Colonic mucosa (tissue), 4 donors: ENCODE data around the gene FERMT2. TPM values are rescaled to one million over a fixed set of nuclear protein-coding genes. Genes with fewer than 3 reads are reported as not detected.

Experiments used
- DNase-seq: peaks from one replicate; pipeline ENCODE4 v3.0.0-alpha.2; 2020
- H3K27ac ChIP-seq: fragments of 200-600 bp; one replicate; pipeline ENCODE4 v1.8.0; 2021
- H3K27me3 ChIP-seq: fragments of 200-600 bp; one replicate; pipeline ENCODE4 v1.8.0; 2021
- H3K36me3 ChIP-seq: fragments of 200-600 bp; one replicate; pipeline ENCODE4 v1.8.0; 2021
- H3K4me1 ChIP-seq: fragments of 200-600 bp; one replicate; pipeline ENCODE4 v1.8.0; 2021; ENCODE audit warnings: mild to moderate bottlenecking
- H3K4me3 ChIP-seq: fragments of 200-600 bp; one replicate; pipeline ENCODE4 v1.8.0; 2021
- H3K9ac ChIP-seq, 2 donors: one replicate each; pipeline ENCODE4 v1.7.0; 2013; ENCODE audit warnings: control low read depth in 2 of 2, low read depth in 2 of 2, low read length in 2 of 2
- H3K9me3 ChIP-seq: fragments of 200-600 bp; one replicate; pipeline ENCODE4 v1.8.0; 2021
- intact Hi-C: fragments of 100-400 bp; cut with DNase I; formaldehyde crosslinking; loops from one replicate; pipeline ENCODE4 v1.14.1; 2022
- total RNA-seq, 2 donors: library from RNA; stranded (reverse); fragmentation: NEBNext Ultra II Directional in 1 of 2; extraction: Animal tissue kit (Norgen Biotek cat#: 25700) in 1 of 2; gene quantifications; one replicate each; pipeline ENCODE4 v1.2.1, GENCODE V29; 2021
- TF ChIP-seq, protein P1 (sequence below): fragments of 200-600 bp; IDR thresholded peaks from one replicate; pipeline ENCODE4 v1.8.0; 2022; ENCODE audit warnings: antibody characterized with exemption, mild to moderate bottlenecking
- donor health status: healthy.
- donor health status: DM: no; HTN: no; CAD: no.
- donor health status: DM: no; HTN: no; CAD: no.

FERMT2 gene
- total RNA-seq, 2 donors from 2014 or later, result 6.3 to 43.9 TPM

DNA sequence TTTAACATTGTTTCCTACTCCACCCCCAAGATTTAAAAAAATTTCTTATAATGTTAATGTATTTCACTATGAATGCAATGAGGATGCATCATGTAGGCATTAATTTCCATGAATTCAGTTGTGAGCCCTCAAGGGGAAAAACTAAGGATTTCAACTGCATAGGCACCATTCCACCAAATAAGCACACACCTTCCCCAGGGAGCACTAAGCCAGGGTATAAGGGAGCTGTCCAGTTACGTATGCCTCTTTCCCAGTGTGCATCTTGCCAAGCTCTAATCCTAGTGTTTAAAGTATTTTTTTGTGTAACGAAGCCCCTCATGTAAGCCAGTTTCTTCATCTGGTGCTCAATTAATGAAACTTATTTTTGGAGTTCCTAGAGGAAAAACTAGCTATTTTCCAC, 6.6 kb downstream of the FERMT2 start:
- intact Hi-C loops, result no loop called here
- H3K4me3 ChIP-seq, result no peak overlapping the region
- H3K9me3 ChIP-seq, result no peaks in the 10 kb centered on the region
- DNase-seq, result no peak
- no peaks in the 10 kb centered on the region for H3K4me1 ChIP-seq
- no peaks in the 10 kb centered on the region for H3K36me3 ChIP-seq
- TF ChIP-seq, protein P1, sequence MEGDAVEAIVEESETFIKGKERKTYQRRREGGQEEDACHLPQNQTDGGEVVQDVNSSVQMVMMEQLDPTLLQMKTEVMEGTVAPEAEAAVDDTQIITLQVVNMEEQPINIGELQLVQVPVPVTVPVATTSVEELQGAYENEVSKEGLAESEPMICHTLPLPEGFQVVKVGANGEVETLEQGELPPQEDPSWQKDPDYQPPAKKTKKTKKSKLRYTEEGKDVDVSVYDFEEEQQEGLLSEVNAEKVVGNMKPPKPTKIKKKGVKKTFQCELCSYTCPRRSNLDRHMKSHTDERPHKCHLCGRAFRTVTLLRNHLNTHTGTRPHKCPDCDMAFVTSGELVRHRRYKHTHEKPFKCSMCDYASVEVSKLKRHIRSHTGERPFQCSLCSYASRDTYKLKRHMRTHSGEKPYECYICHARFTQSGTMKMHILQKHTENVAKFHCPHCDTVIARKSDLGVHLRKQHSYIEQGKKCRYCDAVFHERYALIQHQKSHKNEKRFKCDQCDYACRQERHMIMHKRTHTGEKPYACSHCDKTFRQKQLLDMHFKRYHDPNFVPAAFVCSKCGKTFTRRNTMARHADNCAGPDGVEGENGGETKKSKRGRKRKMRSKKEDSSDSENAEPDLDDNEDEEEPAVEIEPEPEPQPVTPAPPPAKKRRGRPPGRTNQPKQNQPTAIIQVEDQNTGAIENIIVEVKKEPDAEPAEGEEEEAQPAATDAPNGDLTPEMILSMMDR, result no peak
- no peak overlapping the region for H3K9ac ChIP-seq
- H3K27me3 ChIP-seq, result no peaks in the 10 kb centered on the region
- H3K27ac ChIP-seq, result no peak overlapping the region

DNA sequence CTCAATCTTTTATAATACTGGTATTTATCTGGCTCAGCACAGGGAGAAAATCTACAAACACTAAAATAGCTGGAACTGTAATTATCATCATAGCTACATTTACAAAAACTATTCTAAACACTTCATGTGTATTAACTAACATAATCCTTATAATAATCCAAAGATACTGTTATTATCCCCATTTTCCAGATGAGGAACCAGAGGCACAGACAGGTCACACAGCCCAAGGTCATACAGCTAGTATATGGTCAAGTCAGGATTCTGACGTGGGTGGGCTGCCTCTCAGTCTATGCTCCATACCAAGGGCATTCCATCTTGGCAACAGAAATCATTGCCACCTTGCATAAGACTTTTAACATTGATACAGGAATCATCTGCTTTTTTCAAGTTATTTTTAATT, 11.4 kb downstream of the FERMT2 start:
- H3K9me3 ChIP-seq, result no peaks in the 10 kb centered on the region
- H3K36me3 ChIP-seq, result no peaks in the 10 kb centered on the region
- no peak overlapping the region for H3K9ac ChIP-seq
- no peak overlapping the region for H3K4me3 ChIP-seq
- no peaks in the 10 kb centered on the region for H3K27me3 ChIP-seq
- TF ChIP-seq, protein P1, result no peak
- intact Hi-C loops, result no loop called here
- H3K27ac ChIP-seq, result no peak overlapping the region
- no peaks in the 10 kb centered on the region for H3K4me1 ChIP-seq
- DNase-seq, result no peak

- no peaks in the 10 kb centered on the region for H3K9me3 ChIP-seq
- no peak overlapping the region for H3K27ac ChIP-seq
- intact Hi-C loops, result no loop called here
- DNase-seq, result no peak
- no peaks in the 10 kb centered on the region for H3K27me3 ChIP-seq
- H3K36me3 ChIP-seq, result no peaks in the 10 kb centered on the region
- H3K9ac ChIP-seq, result no peak overlapping the region
- TF ChIP-seq, protein P1, result no peak
- H3K4me1 ChIP-seq, result no peaks in the 10 kb centered on the region
- no peak overlapping the region for H3K4me3 ChIP-seq
These were observed 13.0 kb downstream of the FERMT2 start for GRCh38 chr14:52937869-52938268.

DNA sequence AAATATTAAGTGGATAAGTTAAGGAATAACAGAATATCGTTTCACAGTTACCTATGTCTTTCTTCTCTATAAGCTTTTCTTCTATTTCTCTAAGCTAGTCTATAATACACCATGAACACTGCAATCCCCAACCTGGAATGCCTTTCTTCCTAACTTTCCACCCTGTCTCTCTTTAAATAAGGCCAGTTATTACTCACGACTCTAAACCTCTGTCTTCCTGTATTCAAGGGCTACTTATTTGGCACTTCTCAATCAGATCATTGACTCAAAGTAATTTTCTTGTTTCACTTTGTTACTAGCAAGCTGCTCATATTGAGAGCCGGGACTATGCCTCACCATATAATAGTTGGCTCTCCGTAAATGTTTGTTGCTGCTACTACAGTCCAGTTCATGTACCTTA, 13.5 kb downstream of the FERMT2 start:
- Histone ChIP-seq H3K27me3 (no peaks in the 10 kb centered on the region), H3K4me1 (no peaks in the 10 kb centered on the region), H3K9me3 (no peaks in the 10 kb centered on the region), H3K9ac (no peak overlapping the region), H3K36me3 (no peaks in the 10 kb centered on the region), H3K27ac (no peak overlapping the region), H3K4me3 (no peak overlapping the region)
- no peak for DNase-seq
- TF ChIP-seq, protein P1, result no peak
- intact Hi-C loops, result no loop called here

DNA sequence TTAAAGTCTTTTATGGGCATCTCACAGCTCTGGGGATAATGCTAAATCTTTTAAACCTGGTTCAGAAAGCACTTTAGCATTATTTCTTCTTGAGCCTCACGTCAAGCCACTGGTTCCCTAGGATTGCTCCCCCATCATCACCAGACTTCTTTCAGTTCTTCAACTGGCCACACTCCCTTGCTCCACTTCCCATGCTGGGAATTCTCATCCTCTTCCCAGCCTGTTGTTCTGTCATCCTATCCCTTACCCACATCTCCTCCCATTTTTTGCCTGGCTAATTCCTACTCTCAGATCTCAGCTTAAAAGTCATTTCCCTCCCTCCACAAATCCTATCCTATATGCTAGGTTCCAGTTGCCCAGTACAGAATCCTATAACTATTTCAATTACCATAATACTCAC, 14.4 kb downstream of the FERMT2 start:
- no peak overlapping the region for H3K4me3 ChIP-seq
- no peak for DNase-seq
- TF ChIP-seq, protein P1, result no peak
- H3K9me3 ChIP-seq, result no peaks in the 10 kb centered on the region
- H3K36me3 ChIP-seq, result no peaks in the 10 kb centered on the region
- H3K9ac ChIP-seq, result no peak overlapping the region
- no peak overlapping the region for H3K27ac ChIP-seq
- intact Hi-C loops, result no loop called here
- H3K4me1 ChIP-seq, result no peaks in the 10 kb centered on the region
- H3K27me3 ChIP-seq, result no peaks in the 10 kb centered on the region

DNA sequence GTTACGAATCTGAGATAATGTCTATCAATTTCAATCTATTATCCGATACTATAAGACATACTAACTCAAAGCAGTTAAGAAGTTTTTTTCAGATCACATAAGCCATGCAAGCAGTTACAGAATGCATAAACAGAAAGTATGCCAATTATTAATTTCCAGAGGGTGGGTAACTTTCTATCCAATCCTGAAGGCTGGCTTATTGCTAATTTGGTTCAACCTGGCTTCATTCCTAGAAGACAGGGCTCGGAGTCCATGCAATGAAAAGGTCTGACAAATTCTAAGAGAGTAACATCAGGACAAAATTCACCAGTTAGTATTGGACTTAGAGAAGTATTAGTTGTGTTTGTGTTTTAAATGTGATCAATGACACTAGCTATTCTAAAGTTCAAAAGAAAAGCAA, 15.0 kb downstream of the FERMT2 start:
- no peak overlapping the region for H3K4me3 ChIP-seq
- no peaks in the 10 kb centered on the region for H3K9me3 ChIP-seq
- no peak for DNase-seq
- H3K9ac ChIP-seq, result no peak overlapping the region
- H3K27me3 ChIP-seq, result no peaks in the 10 kb centered on the region
- TF ChIP-seq, protein P1, result no peak
- intact Hi-C loops, result no loop called here
- no peaks in the 10 kb centered on the region for H3K36me3 ChIP-seq
- H3K27ac ChIP-seq, result no peak overlapping the region
- no peaks in the 10 kb centered on the region for H3K4me1 ChIP-seq
